B cell (primary cell): ENCODE data around the gene CDA.

Source experiments
- CTCF ChIP-seq: fragments of 200-600 bp; IDR thresholded peaks from one replicate; pipeline ENCODE4 v1.8.0; 2022; ENCODE audit warnings: antibody characterized with exemption, mild to moderate bottlenecking
- EZH2 ChIP-seq: IDR thresholded peaks from 2 replicates; pipeline ENCODE4 v1.6.1; 2012; ENCODE audit warnings: borderline replicate concordance, low read depth, mild to moderate bottlenecking, moderate library complexity, low read length; ENCODE audit not compliant: insufficient read depth, poor library complexity, severe bottlenecking

GRCh38 chr1:20615946-20616846, 27.3 kb downstream of the CDA start:
- TF ChIP-seq CTCF (no peak), EZH2 (no peak)
